ENCODE measurements around the gene MCM3AP.

- TF ChIP-seq CTCF (IDR thresholded peaks at IDR 0.05; ENCODE audit: low read depth, low read length, poor library complexity, severe bottlenecking) (no peak), EZH2phosphoT487 (IDR thresholded peaks at IDR 0.05; ENCODE audit: borderline replicate concordance, low read length) (no peak)
These were observed 69.2 kb downstream of the MCM3AP start for GRCh38 chr21:46216132-46216747.

Data from DOHH2 (cell line).